OCI-LY7 (cell line): ENCODE data around the gene ASCC2. TPM values are rescaled to one million over a fixed set of nuclear protein-coding genes. Genes with fewer than 3 reads are reported as not detected.
"Not testable (repeated sequence)": the region's sequence is repeated elsewhere in the genome, so short reads cannot be mapped to it uniquely, and the experiment has no call there.

Experiments
- BruUV-seq: library from RNA; stranded (reverse); fragments of 400-500 nt; replicated peaks from 2 replicates; lab custom pipeline; 2021; lab: Mats Ljungman, UMichigan
- CTCF ChIA-PET: fragments of 300-600 bp; sonication (Branson Sonifier 250); formaldehyde crosslinking; loops from one replicate; lab custom pipeline; 2022; ENCODE audit warnings: antibody characterized with exemption; ENCODE audit not compliant: unreplicated experiment; lab: Charles Lee
- POLR2A ChIA-PET: fragments of 300-600 bp; sonication (Branson Sonifier 250); formaldehyde crosslinking; loops from one replicate; lab custom pipeline; 2022; ENCODE audit warnings: antibody characterized with exemption; lab: Charles Lee
- DNase-seq: peaks from one replicate; pipeline ENCODE4 v3.0.0-alpha.2; 2015; ENCODE audit warnings: low spot score
- H2AFZ ChIP-seq: fragments of 200-600 bp; sonication (generic), shearing (Covaris generic); 2 replicates; pipeline ENCODE4 v1.6.1; 2014; ENCODE audit warnings: mild to moderate bottlenecking, antibody characterized with exemption, low read length, moderate library complexity
- H3K27ac ChIP-seq: fragments of 200-600 bp; sonication (generic); 2 replicates; pipeline ENCODE4 v1.5.1; 2014; ENCODE audit warnings: mixed run types, low read depth, mild to moderate bottlenecking, moderate library complexity, low read length, inconsistent platforms; ENCODE audit not compliant: poor library complexity, severe bottlenecking
- H3K36me3 ChIP-seq: fragments of 200-600 bp; sonication (generic); 2 replicates; pipeline ENCODE4 v1.6.1; 2014; ENCODE audit warnings: mild to moderate bottlenecking, antibody characterized with exemption, low read length, moderate library complexity, mixed read lengths; ENCODE audit not compliant: insufficient read depth
- H3K4me1 ChIP-seq: fragments of 200-600 bp; sonication (generic); 2 replicates; pipeline ENCODE4 v1.5.1; 2014; ENCODE audit warnings: mild to moderate bottlenecking, low read length; ENCODE audit not compliant: insufficient read depth, poor library complexity, severe bottlenecking
- H3K4me2 ChIP-seq: fragments of 200-600 bp; sonication (generic); 2 replicates; pipeline ENCODE4 v1.6.1; 2014; ENCODE audit warnings: mild to moderate bottlenecking, low read length
- H3K4me3 ChIP-seq: fragments of 200-600 bp; sonication (generic); 2 replicates; pipeline ENCODE4 v1.5.1; 2014; ENCODE audit warnings: mild to moderate bottlenecking, low read depth, low read length; ENCODE audit not compliant: poor library complexity, severe bottlenecking
- H3K79me2 ChIP-seq: fragments of 200-600 bp; sonication (generic); 2 replicates; pipeline ENCODE4 v1.6.1; 2016; ENCODE audit warnings: low read depth, mild to moderate bottlenecking, low read length, moderate library complexity, mixed read lengths; ENCODE audit not compliant: insufficient read depth
- H3K9me2 ChIP-seq: fragments of 200-600 bp; sonication (generic); 2 replicates; pipeline ENCODE4 v1.6.1; 2016; ENCODE audit warnings: mild to moderate bottlenecking, low read length, mixed read lengths; ENCODE audit not compliant: insufficient read depth
- H3K9me3 ChIP-seq: fragments of 200-600 bp; sonication (generic); 2 replicates; pipeline ENCODE4 v1.6.1; 2014; ENCODE audit warnings: mild to moderate bottlenecking, mixed run types, low read length, mixed read lengths
- H4K20me1 ChIP-seq: fragments of 200-600 bp; sonication (generic); 2 replicates; pipeline ENCODE4 v1.6.1; 2014; ENCODE audit warnings: mild to moderate bottlenecking, antibody characterized with exemption, low read length, moderate library complexity, mixed read lengths; ENCODE audit not compliant: insufficient read depth
- CTCF ChIP-seq: fragments of 200-600 bp; sonication (generic); conservative IDR thresholded peaks from 2 replicates; pipeline ENCODE4 v1.5.1; 2014; ENCODE audit warnings: mild to moderate bottlenecking, antibody characterized with exemption, low read length, moderate library complexity, mixed read lengths
- EZH2phosphoT487 ChIP-seq: fragments of 200-600 bp; sonication (generic); IDR thresholded peaks from 2 replicates; pipeline ENCODE4 v1.6.1; 2018; ENCODE audit warnings: low read depth, borderline replicate concordance, mild to moderate bottlenecking, mixed run types, antibody characterized with exemption, low read length, moderate library complexity, mixed read lengths
- intact Hi-C: fragments of 100-400 bp; cut with micrococcal nuclease; formaldehyde crosslinking; loops from one replicate; pipeline ENCODE4 v1.10.0; 2022; ENCODE audit not compliant: unreplicated experiment
- total RNA-seq, 2 experiments: library from RNA; depleted of rRNA in 1 of 2; stranded (reverse); fragments of >200 nt in 1 of 2; shearing (Covaris generic) in 1 of 2; gene quantifications; 2 replicates each; pipeline ENCODE4 v1.2.3, GENCODE V29; 2014 to 2022

Gene ASCC2
- total RNA-seq, 2 experiments from 2014 or later: 40.2 to 68.8 TPM

- H3K36me3 ChIP-seq: no peaks in the 10 kb centered on the region
- H3K4me2 ChIP-seq: no peak overlapping the region
- no peaks in the 10 kb centered on the region for H3K9me3 ChIP-seq
- no peak for TF ChIP-seq EZH2phosphoT487
- no peak for TF ChIP-seq CTCF
- ChIA-PET POLR2A (no interaction called here), CTCF (no interaction called here)
- H3K4me1 ChIP-seq: no peaks in the 10 kb centered on the region
- intact Hi-C loops: no loop called here
- no TSS peak for BruUV-seq
- H3K27ac ChIP-seq: no peak overlapping the region
- H2AFZ ChIP-seq: no peak overlapping the region
- no peak overlapping the region for H3K4me3 ChIP-seq
- no peaks in the 10 kb centered on the region for H4K20me1 ChIP-seq
- H3K9me2 ChIP-seq: no peaks in the 10 kb centered on the region
- no peak for DNase-seq
- no peaks in the 10 kb centered on the region for H3K79me2 ChIP-seq
Measured at GRCh38 chr22:29867851-29868250, 29.8 kb upstream of the ASCC2 start.

DNA sequence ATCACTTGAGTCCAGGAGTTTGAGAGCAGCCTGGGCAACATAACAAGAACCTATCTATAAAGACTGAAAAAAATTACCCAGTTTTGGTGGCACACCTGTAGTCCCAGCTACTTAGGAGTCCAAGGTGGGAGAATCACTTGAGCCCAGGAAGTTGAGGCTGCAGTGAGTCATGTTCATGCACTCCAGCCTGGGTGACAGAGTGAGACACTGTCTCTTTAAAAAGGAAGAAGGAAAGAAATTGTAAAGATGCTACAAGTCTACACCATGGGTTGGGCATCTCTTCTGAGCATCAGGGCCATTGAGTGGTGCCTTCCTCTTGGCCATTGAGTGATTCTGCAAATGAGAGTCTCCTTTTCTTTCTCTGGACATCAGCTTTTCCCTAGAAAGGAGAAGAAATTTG is 29.2 kb upstream of the ASCC2 start:
- TF ChIP-seq EZH2phosphoT487 (no peak), CTCF (no peak)
- Histone ChIP-seq H2AFZ (no peak overlapping the region), H3K27ac (no peak overlapping the region), H3K9me3 (no peaks in the 10 kb centered on the region), H3K4me3 (no peak overlapping the region), H3K36me3 (no peaks in the 10 kb centered on the region), H4K20me1 (no peaks in the 10 kb centered on the region), H3K4me1 (no peaks in the 10 kb centered on the region), H3K4me2 (no peak overlapping the region), H3K9me2 (no peaks in the 10 kb centered on the region), H3K79me2 (no peaks in the 10 kb centered on the region)
- intact Hi-C loops: no loop called here
- ChIA-PET CTCF (no interaction called here), POLR2A (no interaction called here)
- DNase-seq: no peak
- BruUV-seq: no TSS peak

- H3K27ac ChIP-seq, CTCF ChIA-PET, DNase-seq, H3K9me2 ChIP-seq, H3K9me3 ChIP-seq, H3K4me3 ChIP-seq, intact Hi-C loops, H2AFZ ChIP-seq, H3K36me3 ChIP-seq, H3K4me1 ChIP-seq, H3K79me2 ChIP-seq, H3K4me2 ChIP-seq, BruUV-seq, H4K20me1 ChIP-seq: not testable (repeated sequence)
- POLR2A ChIA-PET: interaction anchor here (0.7 kb wide), 1 partner anchor 113 kb away, joined by 3 read pairs; no protein-coding TSS in a partner anchor
Measured at GRCh38 chr22:29865572-29865971, 27.5 kb upstream of the ASCC2 start.
